WERI-Rb-1 (cell line): ENCODE results near the gene TMEM182.

Source experiments
- DNase-seq: peaks from one replicate; pipeline ENCODE4 v3.0.0-alpha.2; 2020
- H3K27ac ChIP-seq: fragments of 250-450 bp; sonication (Bioruptor Pico); 2 replicates; pipeline ENCODE4 v1.5.1; 2020; ENCODE audit warnings: mild to moderate bottlenecking, moderate library complexity
- H3K27me3 ChIP-seq: fragments of 250-450 bp; sonication (Bioruptor Pico); 2 replicates; pipeline ENCODE4 v1.5.1; 2021; ENCODE audit warnings: mild to moderate bottlenecking, low read depth, moderate library complexity; ENCODE audit not compliant: insufficient read depth, severe bottlenecking
- H3K36me3 ChIP-seq: fragments of 250-450 bp; sonication (Bioruptor Pico); 2 replicates; pipeline ENCODE4 v1.5.1; 2020; ENCODE audit warnings: mild to moderate bottlenecking, moderate library complexity
- H3K4me3 ChIP-seq: 2 replicates; pipeline ENCODE4 v1.5.1; 2011; ENCODE audit warnings: low read depth, mild to moderate bottlenecking, control low read depth, low read length
- H3K9me3 ChIP-seq: fragments of 250-450 bp; sonication (Bioruptor Pico); 2 replicates; pipeline ENCODE4 v1.5.1; 2021; ENCODE audit warnings: mild to moderate bottlenecking, moderate library complexity; ENCODE audit not compliant: severe bottlenecking
- TF ChIP-seq, protein P1 (sequence below): IDR thresholded peaks from 2 replicates; pipeline ENCODE4 v1.5.1; 2011; ENCODE audit warnings: low read depth, mild to moderate bottlenecking, control low read depth, inconsistent platforms, low read length

The TMEM182 gene

DNA sequence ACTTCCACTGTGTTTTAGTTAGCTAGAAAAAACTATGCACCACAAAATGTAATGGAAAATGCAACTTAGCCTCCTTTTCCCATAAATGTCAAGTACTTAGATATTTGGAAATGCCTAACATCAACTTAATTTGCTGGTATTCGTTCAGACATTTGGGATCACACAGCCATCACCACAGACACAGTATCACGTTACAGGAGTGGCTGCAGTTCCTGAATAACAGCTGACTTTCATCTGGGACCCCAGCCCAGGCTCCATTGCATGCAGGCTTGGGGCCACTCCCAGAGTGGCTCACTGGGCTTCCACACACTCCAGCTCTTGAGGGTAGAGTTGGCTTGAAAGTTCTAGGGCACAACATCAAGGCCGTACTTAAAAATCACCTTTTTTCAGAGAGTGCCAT is 9.3 kb downstream of the TMEM182 start:
- DNase-seq: no peak
- H3K27ac ChIP-seq: no peak overlapping the region
- TF ChIP-seq, protein P1, sequence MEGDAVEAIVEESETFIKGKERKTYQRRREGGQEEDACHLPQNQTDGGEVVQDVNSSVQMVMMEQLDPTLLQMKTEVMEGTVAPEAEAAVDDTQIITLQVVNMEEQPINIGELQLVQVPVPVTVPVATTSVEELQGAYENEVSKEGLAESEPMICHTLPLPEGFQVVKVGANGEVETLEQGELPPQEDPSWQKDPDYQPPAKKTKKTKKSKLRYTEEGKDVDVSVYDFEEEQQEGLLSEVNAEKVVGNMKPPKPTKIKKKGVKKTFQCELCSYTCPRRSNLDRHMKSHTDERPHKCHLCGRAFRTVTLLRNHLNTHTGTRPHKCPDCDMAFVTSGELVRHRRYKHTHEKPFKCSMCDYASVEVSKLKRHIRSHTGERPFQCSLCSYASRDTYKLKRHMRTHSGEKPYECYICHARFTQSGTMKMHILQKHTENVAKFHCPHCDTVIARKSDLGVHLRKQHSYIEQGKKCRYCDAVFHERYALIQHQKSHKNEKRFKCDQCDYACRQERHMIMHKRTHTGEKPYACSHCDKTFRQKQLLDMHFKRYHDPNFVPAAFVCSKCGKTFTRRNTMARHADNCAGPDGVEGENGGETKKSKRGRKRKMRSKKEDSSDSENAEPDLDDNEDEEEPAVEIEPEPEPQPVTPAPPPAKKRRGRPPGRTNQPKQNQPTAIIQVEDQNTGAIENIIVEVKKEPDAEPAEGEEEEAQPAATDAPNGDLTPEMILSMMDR: no peak
- no peaks in the 10 kb centered on the region for H3K9me3 ChIP-seq
- H3K27me3 ChIP-seq: no peaks in the 10 kb centered on the region
- H3K36me3 ChIP-seq: no peaks in the 10 kb centered on the region
- no peak overlapping the region for H3K4me3 ChIP-seq

DNA sequence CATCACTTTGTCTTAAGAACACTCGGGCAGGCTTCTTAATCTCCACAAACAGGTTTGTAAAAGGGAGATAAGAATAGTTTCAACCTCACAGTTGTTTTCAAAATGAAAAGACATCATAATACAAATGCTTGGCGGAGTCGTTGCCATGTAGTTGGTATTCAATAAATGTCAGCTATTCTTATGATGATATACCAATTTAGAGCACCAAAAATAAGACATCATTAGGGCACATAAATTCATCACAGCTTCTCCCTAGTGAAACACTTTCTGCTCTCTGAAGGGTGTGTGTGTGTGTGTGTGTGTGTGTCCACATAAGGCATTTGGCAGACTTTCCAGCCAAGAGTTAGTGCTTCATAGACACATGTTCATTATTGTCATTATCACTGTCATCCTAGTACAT is 10.8 kb downstream of the TMEM182 start:
- Histone ChIP-seq H3K27me3 (no peaks in the 10 kb centered on the region), H3K36me3 (no peaks in the 10 kb centered on the region), H3K4me3 (no peak overlapping the region), H3K27ac (no peak overlapping the region), H3K9me3 (no peaks in the 10 kb centered on the region)
- no peak for DNase-seq
- TF ChIP-seq, protein P1: no peak

DNA sequence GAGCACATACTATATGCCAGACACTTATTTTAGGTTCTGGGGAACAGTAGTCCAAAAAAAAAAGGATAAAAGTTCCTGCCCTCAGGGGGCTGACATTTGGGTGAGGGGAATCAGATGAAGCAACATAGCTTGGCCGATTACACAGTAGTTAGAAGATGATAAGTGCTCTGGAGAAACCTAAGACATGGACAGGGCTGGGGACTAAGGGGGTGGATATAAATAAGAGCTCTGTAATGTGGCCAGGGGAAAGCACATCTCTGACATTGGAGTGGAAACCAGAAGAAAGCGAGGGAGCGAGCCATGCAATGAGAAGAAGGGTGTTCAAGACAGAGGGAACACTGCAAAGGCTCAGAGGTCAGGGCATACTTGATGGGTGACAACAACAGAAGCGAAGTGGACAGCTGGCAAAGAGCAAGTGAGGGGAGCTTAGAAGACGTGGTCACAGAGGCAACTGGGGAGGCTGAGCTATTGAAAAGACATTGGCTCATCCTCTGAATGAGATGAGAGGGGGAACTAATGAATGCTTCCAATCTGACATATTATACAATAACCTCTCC is 11.4 kb downstream of the TMEM182 start:
- Histone ChIP-seq H3K4me3 (no peak overlapping the region), H3K9me3 (no peaks in the 10 kb centered on the region), H3K27me3 (no peaks in the 10 kb centered on the region), H3K36me3 (no peaks in the 10 kb centered on the region), H3K27ac (no peak overlapping the region)
- no peak for DNase-seq
- TF ChIP-seq, protein P1: no peak

DNA sequence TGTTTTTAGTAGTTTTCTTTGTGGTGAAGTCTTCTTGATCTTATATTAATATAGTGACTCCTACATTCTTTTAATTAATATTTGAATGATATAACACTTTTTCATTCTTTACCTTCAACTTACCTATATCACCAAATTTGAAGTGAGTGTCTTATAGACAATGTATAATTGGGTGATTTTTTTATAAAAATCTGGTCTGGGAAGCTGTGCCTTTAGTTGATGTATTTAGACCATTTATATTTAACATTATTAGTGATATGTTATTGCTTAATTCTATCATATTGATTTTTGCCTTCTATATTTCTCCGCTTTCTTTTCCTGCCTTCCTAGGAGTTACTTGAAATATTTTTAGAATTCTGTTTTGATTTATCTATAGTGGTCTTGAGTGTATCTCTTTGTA is 16.4 kb downstream of the TMEM182 start:
- TF ChIP-seq, protein P1: no peak
- H3K4me3 ChIP-seq: no peak overlapping the region
- H3K36me3 ChIP-seq: no peaks in the 10 kb centered on the region
- no peak for DNase-seq
- H3K27me3 ChIP-seq: no peaks in the 10 kb centered on the region
- H3K9me3 ChIP-seq: no peaks in the 10 kb centered on the region
- no peak overlapping the region for H3K27ac ChIP-seq

DNA sequence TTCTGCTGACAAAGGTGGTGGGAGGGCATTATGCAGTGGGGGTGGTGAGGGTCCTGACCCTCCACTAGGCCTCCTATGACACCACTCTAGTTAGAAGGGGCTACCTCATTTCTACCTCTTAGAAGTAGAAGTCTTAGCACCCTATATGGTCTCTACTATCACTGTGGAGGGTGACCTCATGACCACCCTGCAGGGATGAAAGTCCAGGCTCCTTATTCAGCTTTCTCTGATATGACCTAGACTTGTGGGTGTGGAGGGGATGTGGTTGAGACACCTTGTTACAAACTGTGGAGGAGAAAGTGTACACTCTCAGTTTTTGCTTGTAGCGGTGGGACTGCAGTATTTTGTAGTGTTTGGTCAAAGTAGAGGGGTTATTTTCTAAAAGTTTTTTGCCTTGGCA is 18.6 kb downstream of the TMEM182 start:
- Histone ChIP-seq H3K9me3 (no peaks in the 10 kb centered on the region), H3K4me3 (no peak overlapping the region), H3K27ac (no peak overlapping the region), H3K36me3 (no peaks in the 10 kb centered on the region), H3K27me3 (no peaks in the 10 kb centered on the region)
- no peak for DNase-seq
- TF ChIP-seq, protein P1: no peak

DNA sequence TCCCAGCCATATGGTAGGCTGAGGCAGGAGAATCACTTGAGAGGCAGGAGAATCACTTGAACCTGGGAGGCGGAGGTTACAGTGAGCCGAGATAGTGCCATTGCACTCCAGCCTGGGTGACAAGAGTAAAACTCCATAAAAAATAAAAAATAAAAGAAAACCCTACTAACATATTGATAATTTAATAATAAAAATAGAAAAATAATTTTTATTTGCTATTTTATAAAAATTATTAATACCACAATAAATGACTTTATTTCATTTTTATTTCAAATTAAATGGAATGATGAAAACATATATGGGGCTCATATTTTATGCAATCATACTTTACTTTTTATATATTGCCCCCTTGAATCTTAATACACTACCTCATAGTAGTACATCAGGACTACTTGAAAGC is 20.4 kb downstream of the TMEM182 start:
- Histone ChIP-seq H3K4me3 (no peak overlapping the region), H3K9me3 (no peaks in the 10 kb centered on the region), H3K36me3 (no peaks in the 10 kb centered on the region), H3K27ac (no peak overlapping the region), H3K27me3 (no peaks in the 10 kb centered on the region)
- TF ChIP-seq, protein P1: no peak
- DNase-seq: no peak
